Measurements from ENCODE around the gene HADH.

HADH gene

GRCh38 chr4:107989537-107990386 lies at the start of gene HADH:
Gene HADH, plus strand, starts transcription at chr4:107989889. Its CDS starts 44 bp downstream, at chr4:107989933.
- TF ChIP-seq CTCF (IDR thresholded peaks at IDR 0.05): no peak

GRCh38 chr4:107945809-107946208 lies 43.9 kb upstream of the HADH start:
- no peak for TF ChIP-seq CTCF (IDR thresholded peaks at IDR 0.05)

DNA sequence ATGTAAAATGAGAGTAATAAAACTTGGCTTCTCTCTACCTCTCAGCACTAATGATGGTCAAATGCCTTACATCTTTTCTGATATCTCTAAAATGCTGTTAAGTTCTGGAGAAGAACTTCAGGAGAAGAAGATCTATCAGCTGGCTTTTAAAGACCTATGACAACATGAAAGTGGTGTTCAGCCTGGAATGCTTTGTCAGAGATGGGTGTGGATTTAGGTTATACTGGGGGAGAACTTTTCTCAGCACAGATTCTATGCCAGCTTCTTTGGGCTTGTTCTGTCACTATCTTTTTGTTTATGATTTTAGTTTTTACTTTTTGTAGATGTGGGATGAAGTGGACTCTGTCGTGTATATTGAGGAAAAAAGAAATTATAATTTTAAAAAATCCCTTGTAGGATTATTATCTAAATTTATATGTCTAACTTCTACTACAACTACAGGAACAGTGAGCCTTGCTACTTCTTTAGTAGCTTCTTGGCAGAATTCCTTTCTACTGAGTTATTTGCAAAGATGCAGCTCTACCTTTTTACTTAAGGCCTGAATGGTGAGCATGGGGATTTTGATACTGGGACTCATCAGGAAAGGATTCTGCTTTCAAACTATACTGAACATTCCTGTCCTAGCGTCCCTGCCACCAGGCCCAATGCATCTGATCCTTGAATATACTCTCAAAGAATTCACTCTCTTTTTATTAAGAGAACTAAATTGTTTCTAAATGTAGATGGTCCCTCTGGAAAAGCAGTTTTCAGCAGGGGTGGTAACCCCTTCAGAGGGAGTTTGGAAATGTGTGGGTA lies 38.7 kb upstream of the HADH start:
- no peak for TF ChIP-seq CTCF (IDR thresholded peaks at IDR 0.05)

DNA sequence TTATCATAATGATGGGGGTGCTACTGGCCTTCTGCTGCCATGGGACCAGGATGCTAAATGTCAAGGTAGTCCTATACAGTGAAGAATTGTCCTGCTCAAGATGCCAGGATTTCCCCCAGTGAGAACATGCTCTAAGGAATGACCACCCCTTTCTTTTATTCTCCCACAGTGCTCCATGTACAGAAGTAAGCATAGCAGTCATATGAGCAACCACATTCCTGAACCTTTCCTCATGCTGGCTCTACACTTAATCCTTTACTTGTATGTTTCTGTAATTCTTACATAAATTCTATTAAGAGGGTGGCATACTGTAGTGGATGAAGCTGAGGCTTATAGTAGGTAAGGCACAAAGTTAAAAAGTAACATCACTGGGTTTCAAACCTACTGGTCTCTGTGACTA lies 38.1 kb upstream of the HADH start:
- TF ChIP-seq CTCF (IDR thresholded peaks at IDR 0.05): no peak

- no peak for TF ChIP-seq CTCF (IDR thresholded peaks at IDR 0.05)
Measured at GRCh38 chr4:107956011-107956410, 33.7 kb upstream of the HADH start.

- TF ChIP-seq CTCF (IDR thresholded peaks at IDR 0.05): no peak
Measured at GRCh38 chr4:107966903-107967302, 22.8 kb upstream of the HADH start.

- no peak for TF ChIP-seq CTCF (IDR thresholded peaks at IDR 0.05)
Measured at GRCh38 chr4:107970063-107970798, 19.5 kb upstream of the HADH start.

Measured in LNCAP (cell line).